ENCODE measurements around the gene CYP26B1.

CYP26B1 gene

GRCh38 chr2:72155151-72155550 is 7.5 kb upstream of the CYP26B1 start:
- no peak for DNase-seq (ENCODE audit: low read depth, low spot score)

GRCh38 chr2:72154386-72154975 is 6.8 kb upstream of the CYP26B1 start:
- no peak for DNase-seq (ENCODE audit: low read depth, low spot score)

GRCh38 chr2:72153924-72154323 is 6.3 kb upstream of the CYP26B1 start:
- DNase-seq (ENCODE audit: low read depth, low spot score), result no peak

DNA sequence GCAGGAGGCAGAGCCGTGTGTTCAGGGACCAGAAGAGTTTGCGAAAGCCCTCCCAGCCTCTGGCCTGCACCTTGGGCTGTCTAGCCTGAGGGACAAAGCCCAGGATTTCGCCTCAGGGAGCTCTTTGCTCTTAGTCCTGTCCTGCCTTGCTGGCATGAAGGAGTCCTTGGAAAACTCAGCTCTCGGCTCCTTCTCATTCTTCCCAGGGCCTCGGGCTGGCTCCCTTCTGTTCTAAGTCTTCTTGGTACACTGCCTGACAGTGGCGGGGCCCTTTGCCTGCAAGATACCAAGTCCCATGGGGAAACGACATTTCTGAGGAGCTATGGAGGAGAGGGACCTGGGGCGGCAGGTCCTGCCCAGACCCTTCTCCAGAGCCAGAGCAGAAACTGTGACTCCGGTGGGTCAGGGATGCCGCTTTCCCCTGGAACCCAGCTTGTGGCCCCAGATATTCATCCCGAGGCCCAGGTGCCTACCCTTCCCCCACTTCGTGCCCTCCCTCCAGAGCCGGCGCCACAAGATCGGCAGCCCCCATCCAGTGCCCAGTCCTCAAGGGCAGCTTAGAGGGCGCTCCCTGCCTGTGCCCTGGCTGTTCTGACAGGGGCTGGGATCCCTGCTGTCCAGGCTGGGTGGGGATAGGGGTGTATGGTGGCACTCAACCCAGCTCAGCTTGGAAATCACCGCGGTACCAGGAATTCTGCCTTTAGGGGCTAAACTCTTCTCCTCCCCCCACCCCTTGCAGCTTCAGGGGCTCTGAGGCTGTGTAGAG is 5.5 kb upstream of the CYP26B1 start:
- DNase-seq (ENCODE audit: low read depth, low spot score), result no peak

GRCh38 chr2:72150861-72151356 is 3.2 kb upstream of the CYP26B1 start:
- DNase-seq (ENCODE audit: low read depth, low spot score), result no peak

GRCh38 chr2:72150157-72150860 is 2.6 kb upstream of the CYP26B1 start:
- peak; percentile 91 for DNase-seq (ENCODE audit: low read depth, low spot score)

DNA sequence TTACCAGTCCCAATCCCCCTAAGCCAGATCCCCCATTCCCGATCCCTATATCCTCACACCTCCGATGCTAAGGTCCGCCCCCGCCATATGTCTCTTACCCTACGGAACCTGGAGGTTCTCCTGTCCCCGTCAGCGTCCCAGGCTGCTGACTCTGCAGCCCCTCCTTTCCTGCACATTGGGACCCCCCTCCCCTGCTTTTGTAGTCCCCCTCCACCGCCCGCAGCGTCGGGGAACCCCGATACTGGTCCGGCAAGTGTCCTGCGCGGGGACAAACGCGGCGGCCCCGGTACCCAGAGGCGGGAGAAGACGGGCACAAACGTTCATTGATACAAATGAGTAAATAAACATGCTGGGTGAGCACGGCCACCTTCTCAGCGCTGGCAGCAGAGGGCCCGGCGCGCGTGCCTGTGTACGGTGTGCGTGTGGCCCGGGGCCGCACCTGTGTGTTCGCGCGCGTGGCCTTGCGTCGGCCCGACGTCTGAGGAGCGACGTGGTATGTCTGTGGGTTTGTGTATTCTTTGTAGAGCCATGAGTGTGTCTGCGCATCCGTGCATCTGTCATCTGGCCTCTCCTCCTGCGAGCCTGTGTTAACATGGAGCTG is 2.0 kb upstream of the CYP26B1 start:
- DNase-seq (ENCODE audit: low read depth, low spot score), result peak; percentile 33

GRCh38 chr2:72148837-72149555 is 1.3 kb upstream of the CYP26B1 start:
- DNase-seq (ENCODE audit: low read depth, low spot score), result peak; percentile 66

- DNase-seq (ENCODE audit: low read depth, low spot score), result no peak
Measured at GRCh38 chr2:72148003-72148836, 558 bp upstream of the CYP26B1 start.

DNA sequence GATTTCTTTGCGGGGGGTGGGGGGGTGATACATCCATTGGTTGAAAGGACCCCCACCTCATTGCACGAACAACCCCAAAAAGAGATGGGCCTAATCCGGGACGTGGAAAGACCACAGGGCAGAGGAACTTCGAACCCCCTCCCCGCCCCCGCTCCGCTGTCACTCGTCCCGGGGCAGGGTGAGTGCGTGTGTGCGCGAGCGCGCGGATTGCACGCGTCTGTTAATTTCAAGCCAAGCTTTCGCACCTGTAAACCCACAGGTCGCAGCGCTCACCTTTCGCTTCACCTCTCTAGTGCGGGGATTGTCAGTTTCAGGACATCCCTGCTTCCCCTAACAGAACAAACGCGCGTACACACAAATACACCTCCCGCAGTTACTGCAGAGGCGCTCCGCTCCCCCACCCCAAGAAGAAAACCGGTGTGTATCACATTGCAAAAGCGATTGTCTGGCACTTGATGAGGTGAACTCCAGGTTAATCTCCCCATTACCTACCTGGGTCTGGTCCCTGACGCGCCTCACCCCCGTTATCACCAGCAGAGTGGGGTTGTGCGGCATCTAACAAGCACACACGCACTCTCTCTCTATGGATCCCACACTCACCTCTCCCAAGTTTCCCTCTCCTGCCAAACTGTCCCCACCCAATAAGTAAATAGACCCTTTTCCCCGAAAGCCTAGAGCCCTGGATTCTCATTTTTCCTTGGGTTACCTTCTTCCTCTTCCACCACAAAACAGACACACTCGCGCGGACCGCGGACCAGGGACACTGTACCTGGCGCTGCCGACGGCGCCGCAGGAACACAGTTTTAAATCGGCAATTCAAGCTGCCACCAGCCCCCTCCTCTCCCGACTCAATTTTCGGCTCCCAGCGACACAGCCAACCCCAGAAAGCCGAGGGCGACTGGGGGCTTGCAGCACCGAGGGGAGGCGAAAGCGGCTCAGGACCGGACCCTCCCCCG is 1.0 kb downstream of the CYP26B1 start:
- DNase-seq (ENCODE audit: low read depth, low spot score), result no peak

GRCh38 chr2:72145658-72146329 is 1.9 kb downstream of the CYP26B1 start:
- DNase-seq (ENCODE audit: low read depth, low spot score), result no peak

- DNase-seq (ENCODE audit: low read depth, low spot score), result peak; percentile 46
Measured at GRCh38 chr2:72145289-72145657, 2.4 kb downstream of the CYP26B1 start.

GRCh38 chr2:72144632-72145288 is 2.9 kb downstream of the CYP26B1 start:
- DNase-seq (ENCODE audit: low read depth, low spot score), result peak; percentile 28

DNA sequence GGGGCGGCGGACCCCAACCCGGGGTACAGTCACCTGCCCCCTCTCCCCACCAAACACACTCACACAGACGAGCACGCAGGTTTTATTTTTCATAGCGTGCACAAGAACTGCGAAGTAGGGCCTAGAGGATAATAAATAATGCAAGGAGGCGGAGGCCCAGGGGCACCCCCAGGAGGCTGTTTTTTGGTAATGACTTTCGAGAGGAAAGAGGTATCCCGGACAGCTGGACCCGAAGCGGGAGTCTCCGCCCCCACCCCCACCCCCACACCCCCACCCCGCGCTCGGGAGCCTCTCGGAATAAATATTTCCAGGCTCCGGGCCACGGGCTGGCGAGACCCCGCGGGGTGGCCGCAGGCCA is 3.4 kb downstream of the CYP26B1 start:
- no peak for DNase-seq (ENCODE audit: low read depth, low spot score)

DNA sequence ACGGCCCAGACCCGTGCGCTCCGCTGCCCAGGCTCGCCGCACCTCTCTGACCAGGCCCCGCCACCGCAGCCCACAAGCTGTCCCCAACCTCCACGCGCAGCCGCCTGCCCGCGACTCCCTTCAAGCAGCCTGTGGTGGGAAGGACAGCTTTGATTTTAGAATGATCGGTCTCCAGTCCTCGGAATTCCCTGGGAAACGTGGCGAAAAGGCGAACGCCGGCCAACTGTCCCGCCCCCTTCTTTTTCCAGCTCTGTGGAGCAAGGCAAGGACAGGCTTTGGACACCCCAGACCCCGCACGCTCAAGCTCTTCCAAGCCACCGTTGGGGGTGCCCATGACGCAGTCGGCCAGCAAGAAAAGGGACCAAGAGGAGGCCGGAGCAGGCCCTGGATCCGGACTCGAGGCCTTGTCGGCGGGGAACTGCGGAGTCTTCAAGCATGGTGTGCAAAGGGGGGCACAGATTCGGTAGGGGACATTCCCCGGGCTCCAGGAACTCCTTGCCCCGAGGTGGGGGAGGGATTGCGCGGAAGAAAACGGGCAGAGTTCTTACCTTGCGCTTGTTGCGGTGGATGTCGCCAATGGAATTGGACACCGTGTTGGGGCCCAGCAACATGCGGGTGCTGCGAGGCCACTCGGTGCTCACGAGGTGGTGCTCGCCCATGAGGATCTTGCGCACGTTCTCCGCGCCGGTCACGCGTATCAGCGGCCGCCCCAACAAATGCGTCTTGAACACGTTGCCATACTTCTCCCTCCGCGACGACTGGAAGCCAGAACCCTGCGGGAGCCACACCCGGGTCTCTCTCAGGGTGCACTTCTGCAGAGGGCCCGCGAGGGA is 4.0 kb downstream of the CYP26B1 start:
- peak; percentile 46 for DNase-seq (ENCODE audit: low read depth, low spot score)

DNA sequence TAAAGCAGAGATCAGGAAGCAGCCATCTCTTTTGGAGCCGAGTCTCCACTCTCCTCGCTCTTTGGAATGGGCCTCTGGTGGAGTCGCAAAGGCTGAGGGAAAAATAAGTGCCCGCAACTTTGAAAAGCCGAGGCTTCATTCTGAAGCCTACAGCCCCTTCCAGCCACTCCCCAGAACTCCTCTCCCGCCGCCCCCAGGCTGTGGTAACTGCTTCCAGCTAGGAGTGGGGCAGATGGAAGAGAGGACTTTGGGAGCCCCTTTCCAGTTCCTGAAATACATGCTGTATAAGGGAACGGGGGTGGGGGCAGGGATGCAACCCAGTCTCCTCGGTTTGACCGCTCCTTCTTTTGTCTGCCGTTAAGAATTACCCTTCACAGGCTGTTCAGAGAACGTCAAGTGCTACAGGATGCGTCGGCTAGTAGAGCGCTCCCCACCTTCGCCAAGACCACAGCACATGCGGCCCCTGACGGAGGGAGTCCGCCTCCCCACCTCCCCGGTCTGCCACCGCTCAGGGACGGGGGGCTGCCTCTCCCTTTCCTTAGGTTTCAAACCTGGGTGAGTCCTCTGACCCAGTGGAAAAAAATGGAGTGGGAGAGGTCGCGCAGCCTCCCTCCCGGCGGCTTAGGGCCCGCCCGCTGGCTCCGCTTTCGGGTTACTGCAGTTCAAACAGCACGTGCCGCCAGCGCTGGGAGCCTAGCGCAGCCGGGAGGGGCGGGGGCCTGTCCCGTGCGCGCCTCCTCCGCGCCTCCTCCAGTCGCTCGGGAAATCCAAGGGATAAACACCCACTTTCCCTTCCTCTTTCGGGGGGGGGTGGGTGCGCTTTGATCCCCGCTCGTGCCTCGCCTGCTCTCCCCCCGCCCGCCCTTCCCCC is 4.9 kb downstream of the CYP26B1 start:
- peak; percentile 55 for DNase-seq (ENCODE audit: low read depth, low spot score)
